H1 (cell line): ENCODE data around the gene TBCD. TPM values are rescaled to one million over a fixed set of nuclear protein-coding genes. Genes with fewer than 3 reads are reported as not detected.

ENCODE experiments used
- ATF2 ChIP-seq: IDR thresholded peaks from 2 replicates; pipeline ENCODE4 v1.6.1; 2012; ENCODE audit warnings: low read length, inconsistent platforms
- CBX8 ChIP-seq: fragments of 300-800, 300-1000 bp; sonication (generic); IDR thresholded peaks from 2 replicates; pipeline ENCODE4 v1.7.1; 2016; ENCODE audit warnings: low read depth, low read length, borderline replicate concordance
- CHD2 ChIP-seq: IDR thresholded peaks from 2 replicates; pipeline ENCODE4 v1.6.1; 2012; ENCODE audit warnings: low read length, improper control_type of control experiment
- CREB1 ChIP-seq: IDR thresholded peaks from 2 replicates; pipeline ENCODE4 v1.6.1; 2012; ENCODE audit warnings: inconsistent platforms
- EZH2 ChIP-seq: fragments of 200-600 bp; sonication (generic); IDR thresholded peaks from 2 replicates; pipeline ENCODE4 v1.7.1; 2012; ENCODE audit warnings: low read depth, mild to moderate bottlenecking, moderate library complexity, low read length, inconsistent platforms; ENCODE audit not compliant: severe bottlenecking
- GTF2F1 ChIP-seq: IDR thresholded peaks from 2 replicates; pipeline ENCODE4 v1.6.1; 2012; ENCODE audit warnings: low read depth, low read length, improper control_type of control experiment, borderline replicate concordance
- TAF1 ChIP-seq: IDR thresholded peaks from 2 replicates; pipeline ENCODE4 v1.6.1; 2011; ENCODE audit warnings: mild to moderate bottlenecking, low read depth, low read length
- TAF7 ChIP-seq: optimal IDR thresholded peaks from 2 replicates; pipeline ENCODE3; 2011; ENCODE audit warnings: low read depth, mild to moderate bottlenecking, inconsistent platforms, low read length, moderate library complexity, borderline replicate concordance
- polyA plus RNA-seq, 7 experiments: library from polyadenylated mRNA; depleted of rRNA in 3 of 7; stranded (reverse) in 5 of 7; unstranded in 2 of 7; fragments of >200 nt in 5 of 7; fragments of 200-250 nt in 2 of 7; gene quantifications; 1 replicate in 5 of 7; 2 replicates in 1 of 7; 4 replicates in 1 of 7; pipeline versions ENCODE4 v1.2.1 to v1.2.3, GENCODE V29; 2011 to 2013; ENCODE audit warnings: missing spikeins in 2 of 7, mixed read lengths in 2 of 7
- total RNA-seq: library from RNA; stranded (reverse); fragmentation: NEBNext Ultra II Directional; extraction: Animal tissue kit (Norgen Biotek cat#: 25700); gene quantifications from 2 replicates; pipeline ENCODE4 v1.2.1, GENCODE V29; 2021

TBCD gene
- total and polyA plus RNA-seq, 2 of the 8 experiments (the other 6 are each of a cell fraction or from before 2014, with no cell fraction given) = 118 to 162 TPM

GRCh38 chr17:82789051-82789592, 37.3 kb downstream of the TBCD start (continued):
- no peak for TF ChIP-seq EZH2
- TF ChIP-seq ATF2 = no peak
- TF ChIP-seq GTF2F1 = no peak
- TF ChIP-seq CHD2 = no peak
- TF ChIP-seq TAF1 = no peak
- TF ChIP-seq CBX8 = no peak
- TF ChIP-seq CREB1 = no peak
- no peak for TF ChIP-seq TAF7
